Measurements from ENCODE around the gene ZNF556. TPM values are rescaled to one million over a fixed set of nuclear protein-coding genes. Genes with fewer than 3 reads are reported as not detected.

The ZNF556 gene
- total and polyA plus RNA-seq, 10 of the 15 experiments (the other 5 are each of a cell fraction or from before 2014, with no cell fraction given): not detected

GRCh38 chr19:2850256-2850925 is 16.7 kb upstream of the ZNF556 start:
- Histone ChIP-seq H3K36me3 (ENCODE audit: control insufficient read depth in 2 of 2, insufficient read depth in 2 of 2, low read length in 1 of 2) (peaks cover 6 to 13% of the 10 kb centered on the region in 2 experiments), H4K20me1 (ENCODE audit: control insufficient read depth, insufficient read depth) (no peaks in the 10 kb centered on the region), H2AFZ (ENCODE audit: control insufficient read depth, low read depth, low read length) (no peak overlapping the region), H3K4me2 (ENCODE audit: control insufficient read depth, insufficient read depth) (no peak overlapping the region), H3K4me3 (no peak overlapping the region), H3K79me2 (ENCODE audit: control insufficient read depth, insufficient read depth, low read length) (no peaks in the 10 kb centered on the region), H3K9me3 (replicated peaks; ENCODE audit: control insufficient read depth, insufficient read depth, low read length) (peaks cover 37% of the 10 kb centered on the region), H3K27ac (ENCODE audit: control insufficient read depth, insufficient read depth) (no peak overlapping the region), H3K4me1 (ENCODE audit: control insufficient read depth, insufficient read depth, low read length) (no peaks in the 10 kb centered on the region), H3K27me3 (replicated peaks in 1 of 2; ENCODE audit: control insufficient read depth in 2 of 2, insufficient read depth in 2 of 2, low read length in 1 of 2) (no peaks in the 10 kb centered on the region), H3K9ac (ENCODE audit: control insufficient read depth, insufficient read depth, low read length) (no peak overlapping the region)
- ChIA-PET CTCF (interaction anchor here (0.6 to 1.7 kb wide), 2 partner anchors 37 to 105 kb away, joined by 3 to 4 read pairs; no protein-coding TSS in a partner anchor), SMC1A (ENCODE audit: uncharacterized antibody, unreplicated experiment) (no interaction called here), POLR2A (interaction anchor here (0.5 kb wide), 1 partner anchor 13 kb away, joined by 5 read pairs; no protein-coding TSS in a partner anchor), RAD21 (ENCODE audit: unreplicated experiment) (no interaction called here)
- ATAC-seq (no peak), DNase-seq (ENCODE audit: low read depth, low spot score) (no peak), FAIRE-seq (no peak)
- no TSS peak for BruUV-seq (replicated peaks)
- 97% methylated on average over 3 of the region's 3 CpGs for WGBS (ENCODE audit: insufficient coverage, insufficient replicate concordance, low lambda C conversion rate, missing lambda C conversion rate)
- intact Hi-C loops (cut with micrococcal nuclease; ENCODE audit: unreplicated experiment) (no loop called here), in situ Hi-C loops (cut with MboI) (no loop called here)
- TF ChIP-seq HDGF (IDR thresholded peaks at IDR 0.05): no peak
- no peak for TF ChIP-seq PBX3 (IDR thresholded peaks at IDR 0.05; ENCODE audit: insufficient replicate concordance, low read depth, low read length)
- no peak for TF ChIP-seq HCFC1 (IDR thresholded peaks at IDR 0.05; ENCODE audit: low read length)
- TF ChIP-seq NFYB (IDR thresholded peaks at IDR 0.05; ENCODE audit: insufficient read depth, low read depth, low read length): no peak

- H3K4me1 ChIP-seq (ENCODE audit: control insufficient read depth, insufficient read depth, low read length): no peaks in the 10 kb centered on the region
- H3K4me2 ChIP-seq (ENCODE audit: control insufficient read depth, insufficient read depth): no peak overlapping the region
- TF ChIP-seq DPF2 (IDR thresholded peaks at IDR 0.05): no peak
- TF ChIP-seq HDGF (IDR thresholded peaks at IDR 0.05): no peak
- TF ChIP-seq CTCF (IDR thresholded peaks at IDR 0.05 in 2 of 3, conservative IDR thresholded peaks at IDR 0.05 in 1 of 3; ENCODE audit: control insufficient read depth in 2 of 3, extremely low read depth in 1 of 3, insufficient read depth in 1 of 3, low read depth in 3 of 3, low read length in 3 of 3): no peak
- 0 out of 2 replicates have a peak, but pooled peaks have one; percentile 24 for TF ChIP-seq CBX5 (IDR thresholded peaks at IDR 0.05; ENCODE audit: low read depth)
- TF ChIP-seq IKZF1 (conservative IDR thresholded peaks at IDR 0.05): no peak
- TF ChIP-seq IRF4 (IDR thresholded peaks at IDR 0.05; ENCODE audit: low read depth, low read length): no peak
- no peak for TF ChIP-seq SKIL (IDR thresholded peaks at IDR 0.05; ENCODE audit: low read depth, poor library complexity, severe bottlenecking)
- TF ChIP-seq ZNF24 (IDR thresholded peaks at IDR 0.05): no peak
- H3K4me3 ChIP-seq: no peak overlapping the region
- ChIA-PET CTCF (no interaction called here), SMC1A (ENCODE audit: uncharacterized antibody, unreplicated experiment) (no interaction called here), POLR2A (no interaction called here), RAD21 (ENCODE audit: unreplicated experiment) (no interaction called here)
- H3K79me2 ChIP-seq (ENCODE audit: control insufficient read depth, insufficient read depth, low read length): no peaks in the 10 kb centered on the region
- H2AFZ ChIP-seq (ENCODE audit: control insufficient read depth, low read depth, low read length): no peak overlapping the region
- intact Hi-C loops (cut with micrococcal nuclease; ENCODE audit: unreplicated experiment) (no loop called here), in situ Hi-C loops (cut with MboI) (no loop called here)
- ATAC-seq (no peak), FAIRE-seq (no peak), DNase-seq (ENCODE audit: low read depth, low spot score) (no peak)
- over 99% methylated on average over 10 of the region's 10 CpGs for whole genome bisulfite sequencing (ENCODE audit: insufficient coverage, insufficient replicate concordance, low lambda C conversion rate, missing lambda C conversion rate)
- H3K9me3 ChIP-seq (replicated peaks; ENCODE audit: control insufficient read depth, insufficient read depth, low read length): peaks cover 43% of the 10 kb centered on the region
- BruUV-seq (replicated peaks): no TSS peak
- H3K36me3 ChIP-seq (ENCODE audit: control insufficient read depth in 2 of 2, insufficient read depth in 2 of 2, low read length in 1 of 2): peaks cover 6 to 13% of the 10 kb centered on the region in 2 experiments
- no peaks in the 10 kb centered on the region for H3K27me3 ChIP-seq (replicated peaks in 1 of 2; ENCODE audit: control insufficient read depth in 2 of 2, insufficient read depth in 2 of 2, low read length in 1 of 2)
- H3K27ac ChIP-seq (ENCODE audit: control insufficient read depth, insufficient read depth): no peak overlapping the region
- no peaks in the 10 kb centered on the region for H4K20me1 ChIP-seq (ENCODE audit: control insufficient read depth, insufficient read depth)
- no peak overlapping the region for H3K9ac ChIP-seq (ENCODE audit: control insufficient read depth, insufficient read depth, low read length)
These were observed 14.5 kb upstream of the ZNF556 start for GRCh38 chr19:2852598-2852997.

Measured in GM12878 (cell line).